ENCODE data around the gene CSGALNACT2. TPM values are rescaled to one million over a fixed set of nuclear protein-coding genes. Genes with fewer than 3 reads are reported as not detected.

The CSGALNACT2 gene
- total and polyA plus RNA-seq, 7 experiments from 2014 or later: 19.0 to 57.5 (median 50.4) TPM

- no peaks in the 10 kb centered on the region for H3K27me3 Mint-ChIP-seq
- Histone ChIP-seq H3K36me3 (ENCODE audit: control insufficient read depth in 2 of 3, insufficient read depth in 3 of 3, low read length in 3 of 3) (no peaks in the 10 kb centered on the region), H3K4me1 (ENCODE audit: control insufficient read depth in 2 of 2, insufficient read depth in 2 of 2, low read length in 2 of 2) (no peaks in the 10 kb centered on the region), H3K9me3 (ENCODE audit: control insufficient read depth in 2 of 3, low read length in 3 of 3) (no peaks in the 10 kb centered on the region), H3K4me3 (ENCODE audit: low read length) (no peak overlapping the region), H3K27me3 (ENCODE audit: control insufficient read depth in 2 of 2, insufficient read depth in 2 of 2, low read length in 2 of 2) (no peaks in the 10 kb centered on the region), H3K27ac (ENCODE audit: low read depth, low read length) (no peak overlapping the region)
- ChIA-PET CTCF (no interaction called here), POLR2A (interaction anchor here (0.5 kb wide), 1 partner anchor 274 kb away, joined by 3 read pairs; no protein-coding TSS in a partner anchor)
- peak overlapping the region in 1 of 9 donors; percentile 92 for H3K27ac Mint-ChIP-seq
- ATAC-seq (peak; percentile 41), DNase-seq (peak in 1 of 9 donors; percentile 15)
- peak overlapping the region in 1 of 10 donors; percentile 69 for H3K4me3 Mint-ChIP-seq
- H3K36me3 Mint-ChIP-seq: no peaks in the 10 kb centered on the region
- peaks cover 0 to 79% (median 4%) of the 10 kb centered on the region in 7 donors for H3K4me1 Mint-ChIP-seq
- intact Hi-C loops (cut with micrococcal nuclease): no loop called here
- no peaks in the 10 kb centered on the region for H3K9me3 Mint-ChIP-seq
These were observed 11.4 kb upstream of the CSGALNACT2 start for GRCh38 chr10:43126759-43127424.

GRCh38 chr10:43127442-43127841 is 10.8 kb upstream of the CSGALNACT2 start:
- no peaks in the 10 kb centered on the region for H3K36me3 Mint-ChIP-seq
- no peaks in the 10 kb centered on the region for H3K27me3 ChIP-seq (ENCODE audit: control insufficient read depth in 2 of 2, insufficient read depth in 2 of 2, low read length in 2 of 2)
- peaks cover 0 to 79% (median 0%) of the 10 kb centered on the region in 7 donors for H3K4me1 Mint-ChIP-seq
- H3K4me3 Mint-ChIP-seq: peak overlapping the region in 1 of 10 donors; percentile 69
- H3K9me3 ChIP-seq (ENCODE audit: control insufficient read depth in 2 of 3, low read length in 3 of 3): no peaks in the 10 kb centered on the region
- DNase-seq: no peak
- no peaks in the 10 kb centered on the region for H3K4me1 ChIP-seq (ENCODE audit: control insufficient read depth in 2 of 2, insufficient read depth in 2 of 2, low read length in 2 of 2)
- H3K27me3 Mint-ChIP-seq: no peaks in the 10 kb centered on the region
- H3K36me3 ChIP-seq (ENCODE audit: control insufficient read depth in 2 of 3, insufficient read depth in 3 of 3, low read length in 3 of 3): no peaks in the 10 kb centered on the region
- CTCF ChIA-PET: no interaction called here
- H3K27ac ChIP-seq (ENCODE audit: low read depth, low read length): no peak overlapping the region
- H3K9me3 Mint-ChIP-seq: no peaks in the 10 kb centered on the region
- peak overlapping the region in 2 of 9 donors; percentile 53 to 92 for H3K27ac Mint-ChIP-seq
- no peak for ATAC-seq
- intact Hi-C loops (cut with micrococcal nuclease): no loop called here
- POLR2A ChIA-PET: interaction anchor here (1.1 kb wide), 1 partner anchor 10 kb away, joined by 4 read pairs; the partner anchor contains the start of gene CSGALNACT2
- no peak overlapping the region for H3K4me3 ChIP-seq (ENCODE audit: low read length)

DNA sequence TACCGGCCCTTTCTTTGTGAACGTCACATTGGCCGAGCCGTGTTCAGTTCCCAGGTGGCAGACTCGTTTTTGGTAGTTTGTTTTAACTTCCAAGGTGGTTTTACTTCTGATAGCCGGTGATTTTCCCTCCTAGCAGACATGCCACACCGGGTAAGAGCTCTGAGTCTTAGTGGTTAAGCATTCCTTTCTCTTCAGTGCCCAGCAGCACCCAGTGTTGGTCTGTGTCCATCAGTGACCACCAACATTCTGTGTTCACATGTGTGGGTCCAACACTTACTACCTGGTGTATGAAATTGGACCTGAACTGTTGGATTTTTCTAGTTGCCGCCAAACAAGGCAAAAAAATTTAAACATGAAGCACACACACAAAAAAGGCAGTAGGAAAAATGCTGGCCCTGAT is 9.9 kb upstream of the CSGALNACT2 start:
- intact Hi-C loops (cut with micrococcal nuclease): no loop called here
- Mint-ChIP-seq H3K4me3 (no peak overlapping the region), H3K27ac (peak overlapping the region in 1 of 9 donors; percentile 92)

DNA sequence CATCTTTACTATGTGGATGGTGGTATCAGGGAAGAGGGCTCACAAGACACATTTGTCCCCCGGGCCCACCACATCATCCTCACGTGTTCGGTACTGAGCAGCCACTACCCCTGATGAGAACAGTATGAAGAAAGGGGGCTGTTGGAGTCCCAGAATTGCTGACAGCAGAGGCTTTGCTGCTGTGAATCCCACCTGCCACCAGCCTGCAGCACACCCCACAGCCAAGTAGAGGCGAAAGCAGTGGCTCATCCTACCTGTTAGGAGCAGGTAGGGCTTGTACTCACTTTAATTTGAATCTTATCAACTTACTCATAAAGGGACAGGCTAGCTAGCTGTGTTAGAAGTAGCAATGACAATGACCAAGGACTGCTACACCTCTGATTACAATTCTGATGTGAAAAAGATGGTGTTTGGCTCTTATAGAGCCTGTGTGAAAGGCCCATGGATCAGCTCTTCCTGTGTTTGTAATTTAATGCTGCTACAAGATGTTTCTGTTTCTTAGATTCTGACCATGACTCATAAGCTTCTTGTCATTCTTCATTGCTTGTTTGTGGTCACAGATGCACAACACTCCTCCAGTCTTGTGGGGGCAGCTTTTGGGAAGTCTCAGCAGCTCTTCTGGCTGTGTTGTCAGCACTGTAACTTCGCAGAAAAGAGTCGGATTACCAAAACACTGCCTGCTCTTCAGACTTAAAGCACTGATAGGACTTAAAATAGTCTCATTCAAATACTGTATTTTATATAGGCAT is 9.1 kb upstream of the CSGALNACT2 start:
- intact Hi-C loops (cut with micrococcal nuclease): loop anchor here in 1 of 2 donors (1.0 kb wide), 2 partner anchors 8 to 9 kb away; partner anchors contain the start of gene CSGALNACT2
- Mint-ChIP-seq H3K27ac (peak overlapping the region in 3 of 9 donors; percentile 34 to 92 (median 35)), H3K4me3 (peak overlapping the region in 1 of 10 donors; percentile 73), H3K27me3 (no peaks in the 10 kb centered on the region), H3K36me3 (no peaks in the 10 kb centered on the region), H3K4me1 (peaks cover 0 to 81% (median 0%) of the 10 kb centered on the region in 7 donors), H3K9me3 (no peaks in the 10 kb centered on the region)
- CTCF ChIA-PET: no interaction called here
- Histone ChIP-seq H3K36me3 (ENCODE audit: control insufficient read depth in 2 of 3, insufficient read depth in 3 of 3, low read length in 3 of 3) (no peaks in the 10 kb centered on the region), H3K4me1 (ENCODE audit: control insufficient read depth in 2 of 2, insufficient read depth in 2 of 2, low read length in 2 of 2) (no peaks in the 10 kb centered on the region), H3K4me3 (ENCODE audit: low read length) (no peak overlapping the region), H3K9me3 (ENCODE audit: control insufficient read depth in 2 of 3, low read length in 3 of 3) (no peaks in the 10 kb centered on the region), H3K27ac (ENCODE audit: low read depth, low read length) (no peak overlapping the region), H3K27me3 (ENCODE audit: control insufficient read depth in 2 of 2, insufficient read depth in 2 of 2, low read length in 2 of 2) (no peaks in the 10 kb centered on the region)
- POLR2A ChIA-PET: no interaction called here
- peak in 1 of 9 donors; percentile 47 for DNase-seq
- peak; percentile 86 for ATAC-seq

More for the DNA sequence above, 9.9 kb upstream of the CSGALNACT2 start:
- DNase-seq (peak in 1 of 9 donors; percentile 4), ATAC-seq (no peak)
- Mint-ChIP-seq H3K9me3 (no peaks in the 10 kb centered on the region), H3K4me1 (peaks cover 0 to 81% (median 0%) of the 10 kb centered on the region in 7 donors), H3K27me3 (no peaks in the 10 kb centered on the region), H3K36me3 (no peaks in the 10 kb centered on the region)
- ChIA-PET CTCF (no interaction called here), POLR2A (interaction anchor here (1.1 kb wide), 1 partner anchor 10 kb away, joined by 4 read pairs; the partner anchor contains the start of gene CSGALNACT2)
- H3K9me3 ChIP-seq (ENCODE audit: control insufficient read depth in 2 of 3, low read length in 3 of 3): no peaks in the 10 kb centered on the region
- no peak overlapping the region for H3K27ac ChIP-seq (ENCODE audit: low read depth, low read length)
- no peaks in the 10 kb centered on the region for H3K27me3 ChIP-seq (ENCODE audit: control insufficient read depth in 2 of 2, insufficient read depth in 2 of 2, low read length in 2 of 2)
- H3K4me3 ChIP-seq (ENCODE audit: low read length): no peak overlapping the region
- H3K4me1 ChIP-seq (ENCODE audit: control insufficient read depth in 2 of 2, insufficient read depth in 2 of 2, low read length in 2 of 2): no peaks in the 10 kb centered on the region
- H3K36me3 ChIP-seq (ENCODE audit: control insufficient read depth in 2 of 3, insufficient read depth in 3 of 3, low read length in 3 of 3): no peaks in the 10 kb centered on the region

GRCh38 chr10:43130770-43131171 is 7.5 kb upstream of the CSGALNACT2 start:
- CTCF ChIA-PET: no interaction called here
- POLR2A ChIA-PET: interaction anchor here (0.8 kb wide), 1 partner anchor 9 kb away, joined by 5 read pairs; no protein-coding TSS in a partner anchor
- no peaks in the 10 kb centered on the region for H3K27me3 ChIP-seq (ENCODE audit: control insufficient read depth in 2 of 2, insufficient read depth in 2 of 2, low read length in 2 of 2)
- no peak overlapping the region for H3K4me3 ChIP-seq (ENCODE audit: low read length)
- Mint-ChIP-seq H3K36me3 (peaks cover 0 to 2% (median 0%) of the 10 kb centered on the region in 5 donors), H3K27ac (peak overlapping the region in 1 of 9 donors; percentile 65), H3K4me1 (peaks cover under 1 to 88% (median 6%) of the 10 kb centered on the region in 7 donors), H3K27me3 (no peaks in the 10 kb centered on the region), H3K4me3 (no peak overlapping the region), H3K9me3 (no peaks in the 10 kb centered on the region)
- no peak for ATAC-seq
- no peaks in the 10 kb centered on the region for H3K4me1 ChIP-seq (ENCODE audit: control insufficient read depth in 2 of 2, insufficient read depth in 2 of 2, low read length in 2 of 2)
- no peaks in the 10 kb centered on the region for H3K9me3 ChIP-seq (ENCODE audit: control insufficient read depth in 2 of 3, low read length in 3 of 3)
- no peak overlapping the region for H3K27ac ChIP-seq (ENCODE audit: low read depth, low read length)
- peak in 1 of 9 donors; percentile 15 for DNase-seq
- H3K36me3 ChIP-seq (ENCODE audit: control insufficient read depth in 2 of 3, insufficient read depth in 3 of 3, low read length in 3 of 3): no peaks in the 10 kb centered on the region
- intact Hi-C loops (cut with micrococcal nuclease): loop anchor here in 1 of 2 donors (10.0 kb wide), 2 partner anchors 514 to 576 kb away; partner anchors contain the start of gene ZNF32

DNA sequence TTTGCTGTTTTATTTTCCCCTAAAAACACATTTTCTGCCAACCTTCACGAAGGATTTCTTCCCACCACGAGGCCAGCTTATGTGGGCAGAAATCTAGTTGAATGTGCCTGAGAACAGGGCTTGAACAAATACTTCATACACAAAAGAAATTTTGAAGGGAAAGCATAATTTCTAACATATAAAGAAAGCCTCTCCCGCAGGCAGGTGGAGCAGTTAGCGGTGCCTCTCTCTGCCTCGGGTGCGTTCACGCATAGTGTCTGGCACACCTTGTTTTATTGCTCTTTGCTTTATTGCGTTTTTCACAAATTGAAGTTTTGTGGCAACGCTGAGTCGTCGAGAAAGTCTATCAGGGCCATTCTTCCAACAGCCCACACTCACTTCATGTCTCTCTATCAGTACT is 7.0 kb upstream of the CSGALNACT2 start:
- ATAC-seq: no peak
- Mint-ChIP-seq H3K36me3 (peaks cover 0 to 7% (median 0%) of the 10 kb centered on the region in 5 donors), H3K9me3 (no peaks in the 10 kb centered on the region), H3K4me3 (no peak overlapping the region), H3K27me3 (no peaks in the 10 kb centered on the region), H3K4me1 (peaks cover 6 to 90% (median 10%) of the 10 kb centered on the region in 7 donors), H3K27ac (no peak overlapping the region)
- Histone ChIP-seq H3K4me3 (ENCODE audit: low read length) (no peak overlapping the region), H3K27me3 (ENCODE audit: control insufficient read depth in 2 of 2, insufficient read depth in 2 of 2, low read length in 2 of 2) (no peaks in the 10 kb centered on the region), H3K27ac (ENCODE audit: low read depth, low read length) (no peak overlapping the region), H3K36me3 (ENCODE audit: control insufficient read depth in 2 of 3, insufficient read depth in 3 of 3, low read length in 3 of 3) (no peaks in the 10 kb centered on the region), H3K4me1 (ENCODE audit: control insufficient read depth in 2 of 2, insufficient read depth in 2 of 2, low read length in 2 of 2) (no peaks in the 10 kb centered on the region), H3K9me3 (ENCODE audit: control insufficient read depth in 2 of 3, low read length in 3 of 3) (no peaks in the 10 kb centered on the region)
- peak in 1 of 9 donors; percentile 8 for DNase-seq
- POLR2A ChIA-PET: interaction anchor here (0.8 kb wide), 1 partner anchor 9 kb away, joined by 5 read pairs; no protein-coding TSS in a partner anchor
- CTCF ChIA-PET: no interaction called here
- intact Hi-C loops (cut with micrococcal nuclease): loop anchor here in 1 of 2 donors (10.0 kb wide), 2 partner anchors 514 to 576 kb away; partner anchors contain the start of gene ZNF32
